Muscle layer of colon (tissue), 2 donors: ENCODE measurements around the gene FLNC.

Experiments
- H3K27ac ChIP-seq: one replicate; pipeline ENCODE4 v1.7.0; 2013; ENCODE audit warnings: low read depth, mild to moderate bottlenecking, low read length, moderate library complexity
- H3K27me3 ChIP-seq, 2 donors: one replicate each; pipeline ENCODE4 v1.7.0; 2013; ENCODE audit warnings: low read length in 2 of 2, mild to moderate bottlenecking in 2 of 2; ENCODE audit not compliant: insufficient read depth in 2 of 2, control insufficient read depth in 1 of 2
- H3K36me3 ChIP-seq: one replicate; pipeline ENCODE4 v1.7.0; 2013; ENCODE audit warnings: mild to moderate bottlenecking, low read length; ENCODE audit not compliant: insufficient read depth
- H3K4me1 ChIP-seq: one replicate; pipeline ENCODE4 v1.7.0; 2013; ENCODE audit warnings: mild to moderate bottlenecking, low read length; ENCODE audit not compliant: insufficient read depth
- H3K4me3 ChIP-seq, 2 donors: one replicate each; pipeline ENCODE4 v1.7.0; 2013; ENCODE audit warnings: low read length in 2 of 2, low read depth in 1 of 2, mild to moderate bottlenecking in 1 of 2, moderate library complexity in 1 of 2
- H3K9ac ChIP-seq: one replicate; pipeline ENCODE4 v1.7.0; 2013; ENCODE audit warnings: low read length
- H3K9me3 ChIP-seq: one replicate; pipeline ENCODE4 v1.7.0; 2013; ENCODE audit warnings: mild to moderate bottlenecking, low read length
- donor health status: abdominal sarcoma.
- donor health status: Adenocarcinoma of cecum.

FLNC gene

DNA sequence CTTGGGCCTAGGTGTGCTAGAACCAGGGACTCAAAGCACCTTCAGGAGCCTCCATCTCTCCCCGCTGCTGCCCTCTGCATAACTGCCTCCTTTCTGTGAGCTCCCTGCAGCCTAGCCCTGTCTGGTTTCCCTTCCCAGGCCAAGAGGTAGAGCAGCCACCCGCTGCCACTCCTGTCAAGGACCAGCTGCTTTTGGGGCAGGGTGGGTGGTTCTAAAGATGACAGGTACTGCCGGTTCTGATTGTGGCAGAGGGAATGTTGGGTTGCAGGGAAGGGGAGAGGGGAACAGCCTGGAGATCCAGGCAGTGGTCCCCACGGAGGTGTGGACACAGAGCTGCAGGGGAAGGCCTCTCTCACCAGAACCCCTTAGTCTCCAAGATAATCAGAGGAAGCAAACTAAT is 3.7 kb upstream of the FLNC start:
- Histone ChIP-seq H3K27me3 (no peaks in the 10 kb centered on the region), H3K27ac (no peak overlapping the region), H3K4me1 (peaks cover 21% of the 10 kb centered on the region), H3K36me3 (no peaks in the 10 kb centered on the region), H3K9me3 (no peaks in the 10 kb centered on the region), H3K4me3 (no peak overlapping the region), H3K9ac (no peak overlapping the region)

DNA sequence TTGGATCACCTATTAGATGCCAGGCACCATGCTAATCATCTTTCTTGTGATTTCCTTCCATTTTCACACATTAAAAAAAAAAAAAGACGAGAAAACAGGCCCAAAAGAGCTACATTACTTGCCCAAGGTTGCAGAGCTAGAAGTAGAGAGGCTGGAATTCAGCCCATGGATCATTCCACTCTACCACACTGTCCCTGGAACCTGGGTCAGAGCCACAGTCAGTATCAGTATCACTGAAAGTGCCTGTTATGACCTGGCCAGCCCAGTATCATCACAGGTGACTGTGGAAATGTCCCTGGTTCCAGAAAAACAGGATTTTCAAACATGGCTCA is 3.3 kb upstream of the FLNC start:
- no peak overlapping the region for H3K9ac ChIP-seq
- H3K4me1 ChIP-seq = peaks cover 21% of the 10 kb centered on the region
- H3K27me3 ChIP-seq = no peaks in the 10 kb centered on the region
- H3K4me3 ChIP-seq = no peak overlapping the region
- H3K27ac ChIP-seq = no peak overlapping the region
- no peaks in the 10 kb centered on the region for H3K9me3 ChIP-seq
- no peaks in the 10 kb centered on the region for H3K36me3 ChIP-seq

DNA sequence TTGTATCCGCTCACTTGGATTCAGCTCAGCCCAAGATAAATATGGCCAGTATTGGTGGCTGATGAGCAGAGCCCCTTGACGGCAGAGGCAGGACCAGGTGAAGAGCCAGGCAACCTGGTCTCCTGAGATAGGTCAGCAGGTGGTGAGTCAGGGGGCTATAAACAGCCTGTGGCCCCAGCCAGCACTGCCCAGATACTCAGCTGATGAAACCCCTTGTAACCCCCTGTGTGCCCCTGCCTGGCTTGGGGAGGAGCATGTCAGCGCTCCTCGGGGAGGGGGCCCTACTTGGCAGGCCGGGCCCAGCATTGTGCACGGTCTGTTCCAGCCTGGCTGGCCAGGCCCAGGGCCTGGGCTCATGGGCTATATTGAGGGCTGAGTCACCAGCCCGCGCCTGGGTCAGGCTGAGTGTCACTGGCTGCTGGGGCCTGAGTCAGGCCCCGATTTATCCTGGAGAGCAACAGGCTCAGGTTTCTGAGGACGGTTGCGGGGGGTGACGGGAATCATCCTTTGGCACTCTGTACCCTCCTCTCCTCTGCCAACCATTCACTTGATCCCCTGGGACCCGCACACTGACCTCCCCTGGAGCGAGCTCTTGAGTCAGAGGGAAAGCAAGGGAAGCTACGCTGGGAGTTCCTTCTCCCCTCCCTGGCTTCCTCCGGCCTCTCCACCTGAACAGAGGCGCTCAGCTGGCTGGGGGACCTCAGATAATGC is 2.8 kb upstream of the FLNC start:
- Histone ChIP-seq H3K36me3 (no peaks in the 10 kb centered on the region), H3K27ac (peak overlapping the region; percentile 79), H3K9ac (peak overlapping the region; percentile 8), H3K4me3 (no peak overlapping the region), H3K27me3 (no peaks in the 10 kb centered on the region), H3K9me3 (no peaks in the 10 kb centered on the region), H3K4me1 (peaks cover 22% of the 10 kb centered on the region)

DNA sequence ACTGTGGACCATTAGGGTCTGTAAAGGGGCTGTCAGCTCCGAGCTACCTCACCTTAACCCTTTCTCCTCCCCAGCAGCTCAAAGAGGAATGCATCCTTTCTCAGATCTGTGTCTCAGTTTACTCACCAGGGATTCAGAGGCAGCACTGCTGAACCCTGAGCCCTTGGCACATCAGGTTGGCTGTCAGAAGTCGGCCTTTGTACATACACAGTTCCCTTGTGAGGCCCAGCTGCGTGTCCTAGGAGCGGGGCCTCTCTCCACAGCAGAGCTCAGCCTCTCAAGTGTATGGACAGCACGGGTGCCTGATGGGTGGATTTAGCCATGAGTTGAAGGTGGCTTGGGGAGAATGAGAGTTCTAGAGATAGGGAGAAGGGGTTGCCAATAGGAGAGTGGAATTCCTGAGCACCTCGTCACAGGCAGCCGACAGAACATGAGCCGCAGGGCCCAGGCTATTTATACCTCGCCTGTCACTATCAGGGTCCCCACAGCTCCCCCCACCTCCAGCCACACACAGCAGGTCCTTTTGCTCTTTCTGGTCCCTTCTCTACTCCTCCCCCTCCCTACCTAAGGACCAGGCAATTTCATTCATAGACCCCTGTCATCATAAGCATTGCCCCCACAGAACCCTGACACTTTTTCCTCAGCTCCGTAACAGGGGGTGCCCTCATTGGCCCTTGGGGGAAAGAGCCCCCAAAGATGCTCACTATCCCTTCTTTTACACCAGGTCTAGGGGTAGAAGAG is 2.1 kb upstream of the FLNC start:
- H3K27ac ChIP-seq = peak overlapping the region; percentile 79
- H3K9ac ChIP-seq = peak overlapping the region; percentile 53
- no peaks in the 10 kb centered on the region for H3K36me3 ChIP-seq
- peaks cover 29% of the 10 kb centered on the region for H3K4me1 ChIP-seq
- H3K4me3 ChIP-seq = no peak overlapping the region
- H3K27me3 ChIP-seq = no peaks in the 10 kb centered on the region
- no peaks in the 10 kb centered on the region for H3K9me3 ChIP-seq

DNA sequence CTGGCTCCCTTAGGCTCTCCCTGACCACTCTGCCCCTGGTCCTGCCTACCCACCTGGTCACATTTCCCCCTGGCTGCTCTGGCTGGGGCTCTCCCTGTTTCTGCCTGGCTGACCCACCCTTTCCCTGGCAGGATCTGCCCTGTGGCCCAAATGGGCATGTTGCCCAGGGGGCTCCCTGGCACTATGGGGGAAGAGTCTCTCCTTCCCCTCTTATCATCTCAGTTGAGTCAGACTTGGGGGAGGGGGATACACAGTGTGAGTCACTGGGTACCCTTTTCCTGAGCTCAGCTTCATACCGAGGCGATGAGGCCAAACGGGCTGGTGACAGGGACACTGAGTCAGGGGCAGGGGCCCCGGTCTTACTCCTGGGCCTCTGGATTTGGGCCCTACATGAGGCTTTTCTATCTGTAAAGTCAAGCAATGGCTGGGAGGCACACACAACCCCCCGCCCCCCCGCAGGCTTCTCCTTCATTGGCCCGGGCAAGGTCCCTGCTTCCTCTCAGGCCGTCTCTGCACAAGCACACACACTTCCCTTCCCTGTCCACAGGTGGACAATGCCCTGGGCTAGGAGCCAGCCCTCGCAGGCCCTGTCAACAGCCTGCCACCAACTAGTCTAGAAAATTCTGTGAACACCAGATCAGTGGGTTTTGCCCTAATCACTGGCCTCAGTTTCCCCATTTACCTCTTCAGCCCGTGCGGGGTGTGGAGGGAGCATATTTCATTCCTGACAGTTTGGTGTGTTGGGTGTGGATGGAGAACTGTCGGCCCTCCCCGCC is 627 bp upstream of the FLNC start:
- Histone ChIP-seq H3K27me3 (no peaks in the 10 kb centered on the region), H3K9ac (no peak overlapping the region), H3K4me1 (peaks cover 41% of the 10 kb centered on the region), H3K27ac (peak overlapping the region; percentile 36), H3K4me3 (peak overlapping the region in 1 of 2 donors; percentile 7), H3K36me3 (no peaks in the 10 kb centered on the region), H3K9me3 (no peaks in the 10 kb centered on the region)

DNA sequence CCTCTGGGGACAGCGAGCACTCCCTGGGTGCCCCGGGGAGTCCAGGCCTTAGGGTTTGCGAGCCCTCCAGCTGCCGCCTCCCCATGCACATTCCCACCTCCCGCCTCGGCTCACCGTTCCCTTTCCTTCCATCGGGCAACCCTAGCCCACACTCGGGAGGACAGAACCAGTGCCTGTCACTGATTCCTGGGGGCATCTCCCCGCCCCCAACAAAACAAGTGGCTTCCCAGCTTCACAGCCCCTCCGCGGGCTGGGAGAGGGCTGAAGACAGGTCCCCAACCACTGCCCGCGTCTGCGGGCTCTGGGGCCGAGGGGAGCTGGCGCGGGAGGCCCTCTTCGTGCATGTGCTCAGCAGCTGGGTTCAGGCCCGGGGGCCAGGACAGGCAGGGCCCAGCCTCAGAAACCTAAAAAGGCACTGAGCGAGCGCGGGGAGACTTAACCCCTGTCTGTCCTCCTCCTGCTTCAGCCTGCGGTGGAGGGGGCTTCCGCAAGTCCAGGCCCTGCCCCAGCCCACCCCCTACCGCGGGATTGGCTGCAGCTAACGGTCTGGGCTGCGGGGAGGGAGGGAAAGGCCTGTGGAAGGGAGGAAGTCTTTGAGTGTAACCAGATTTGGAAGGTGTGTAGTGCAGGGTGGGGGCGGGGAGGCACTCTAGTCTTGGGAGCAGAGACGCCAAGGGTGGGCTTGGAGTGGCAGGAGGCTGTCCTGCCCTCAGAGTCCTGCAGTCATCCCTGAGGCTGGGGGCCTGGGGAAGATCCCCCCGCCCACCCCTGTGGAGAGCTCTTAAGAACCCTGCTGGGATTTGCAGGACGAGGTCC is 1.2 kb downstream of the FLNC start:
- H3K4me1 ChIP-seq = peaks cover 58% of the 10 kb centered on the region
- peak overlapping the region; percentile 96 for H3K27ac ChIP-seq
- peaks cover 15% of the 10 kb centered on the region for H3K36me3 ChIP-seq
- H3K4me3 ChIP-seq = peak overlapping the region; percentile 48 to 94
- H3K27me3 ChIP-seq = no peaks in the 10 kb centered on the region
- H3K9ac ChIP-seq = peak overlapping the region; percentile 97
- no peaks in the 10 kb centered on the region for H3K9me3 ChIP-seq

DNA sequence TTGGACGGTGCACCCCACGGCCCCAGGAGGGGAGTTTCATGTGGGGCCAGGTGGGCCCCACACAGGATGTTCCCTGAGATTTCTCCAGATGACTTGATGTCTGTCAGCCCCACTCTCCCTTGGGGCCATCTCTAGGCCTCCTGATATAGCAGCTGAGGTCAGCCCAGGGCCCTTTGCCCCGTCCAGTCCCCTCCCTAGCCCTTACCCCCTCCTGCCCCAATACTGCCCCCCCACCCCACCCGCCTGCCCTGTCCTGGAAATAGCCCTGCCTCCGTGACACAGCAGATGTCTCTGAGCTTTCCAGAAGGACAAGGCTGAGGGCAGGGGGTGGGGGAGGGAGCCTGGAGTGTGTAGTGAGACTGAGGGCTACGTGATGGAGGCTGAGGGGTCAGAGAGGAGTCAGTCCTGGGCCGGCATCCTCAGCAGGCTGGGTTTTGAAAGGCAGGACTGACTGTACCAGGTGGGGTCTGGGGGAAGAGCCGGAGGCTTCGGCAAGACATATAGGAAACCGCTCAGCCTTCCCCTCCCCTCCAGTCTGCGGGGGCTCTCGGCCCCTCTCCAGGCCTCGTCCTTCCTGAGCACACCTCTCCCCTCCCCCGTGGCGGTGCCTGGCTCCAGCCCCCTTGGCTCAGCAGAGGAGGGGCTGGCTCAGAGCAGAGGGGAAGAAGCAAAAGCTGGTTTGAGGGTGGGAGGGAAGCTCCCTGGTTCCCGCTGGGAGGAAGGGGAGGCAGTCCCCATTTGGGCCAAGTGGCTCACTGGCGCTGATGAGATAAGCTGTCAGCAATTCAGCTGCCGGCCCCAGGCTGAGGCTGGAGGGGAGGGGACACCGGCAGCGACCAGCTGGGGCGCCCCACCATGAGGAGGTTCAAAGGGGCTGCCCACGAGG is 2.0 kb downstream of the FLNC start:
- Histone ChIP-seq H3K4me3 (peak overlapping the region; percentile 48 to 94), H3K4me1 (peaks cover 63% of the 10 kb centered on the region), H3K27ac (peak overlapping the region; percentile 96), H3K36me3 (peaks cover 24% of the 10 kb centered on the region), H3K9me3 (no peaks in the 10 kb centered on the region), H3K27me3 (no peaks in the 10 kb centered on the region), H3K9ac (peak overlapping the region; percentile 46)

DNA sequence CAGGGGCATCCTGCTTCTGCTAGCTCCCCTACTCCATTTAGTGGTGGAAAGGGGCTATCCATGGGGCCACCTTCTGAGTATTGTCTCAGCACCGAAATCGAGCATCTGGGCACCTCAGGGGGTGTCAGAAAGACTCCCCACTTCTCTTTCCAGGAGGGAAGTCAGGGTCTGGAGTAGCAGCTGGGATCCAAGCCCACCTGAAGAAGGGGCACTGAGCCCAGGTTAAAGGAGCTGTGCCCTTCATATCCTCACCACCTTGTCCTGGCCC is 2.6 kb downstream of the FLNC start:
- peaks cover 29% of the 10 kb centered on the region for H3K36me3 ChIP-seq
- H3K27me3 ChIP-seq = no peaks in the 10 kb centered on the region
- no peaks in the 10 kb centered on the region for H3K9me3 ChIP-seq
- H3K4me1 ChIP-seq = peaks cover 61% of the 10 kb centered on the region
- H3K27ac ChIP-seq = peak overlapping the region; percentile 96
- peak overlapping the region; percentile 46 for H3K9ac ChIP-seq
- H3K4me3 ChIP-seq = peak overlapping the region; percentile 48 to 94

DNA sequence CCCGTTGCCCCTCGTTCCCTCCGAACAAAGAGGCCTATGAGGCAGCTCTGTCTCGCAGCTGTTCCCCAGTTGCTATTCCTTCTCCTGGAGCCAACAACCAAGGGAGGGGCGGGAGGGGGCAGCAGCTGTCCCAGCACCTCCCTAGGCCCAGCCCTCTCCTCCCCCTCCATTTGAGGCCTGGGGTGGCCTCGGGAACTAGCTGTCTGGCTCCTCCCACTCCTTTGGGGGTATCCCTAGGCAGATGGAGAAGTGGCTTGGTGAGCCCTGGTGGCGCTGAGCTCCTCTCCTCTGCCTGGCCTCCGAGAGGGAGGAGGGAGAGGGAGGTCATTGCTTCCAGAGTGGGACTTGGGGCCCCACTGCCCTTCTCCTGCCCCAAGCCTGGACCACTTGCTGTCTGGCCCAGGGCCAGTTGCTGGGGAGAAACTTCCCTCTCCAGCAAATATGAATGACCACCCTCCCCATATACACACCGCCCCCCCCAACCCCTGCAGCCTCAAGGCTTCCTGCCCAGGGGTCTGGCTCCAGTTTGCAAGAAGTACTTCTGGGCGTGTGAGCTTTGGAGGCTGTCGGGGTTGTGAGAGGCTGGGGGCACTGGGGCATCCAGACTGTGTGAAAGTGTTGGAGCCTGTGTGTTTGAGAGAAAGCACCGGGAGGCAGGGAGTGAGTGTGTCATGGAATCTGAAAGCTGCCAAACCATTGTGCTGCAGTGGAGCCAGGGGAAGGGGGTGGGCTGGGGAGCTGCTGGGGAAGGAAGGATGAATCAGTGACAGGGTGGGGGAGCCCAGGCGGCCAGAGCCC is 3.1 kb downstream of the FLNC start:
- Histone ChIP-seq H3K27ac (peak overlapping the region; percentile 96), H3K4me1 (peaks cover 55% of the 10 kb centered on the region), H3K4me3 (peak overlapping the region; percentile 17 to 94), H3K36me3 (peaks cover 35% of the 10 kb centered on the region), H3K27me3 (no peaks in the 10 kb centered on the region), H3K9me3 (no peaks in the 10 kb centered on the region), H3K9ac (peak overlapping the region; percentile 46)

DNA sequence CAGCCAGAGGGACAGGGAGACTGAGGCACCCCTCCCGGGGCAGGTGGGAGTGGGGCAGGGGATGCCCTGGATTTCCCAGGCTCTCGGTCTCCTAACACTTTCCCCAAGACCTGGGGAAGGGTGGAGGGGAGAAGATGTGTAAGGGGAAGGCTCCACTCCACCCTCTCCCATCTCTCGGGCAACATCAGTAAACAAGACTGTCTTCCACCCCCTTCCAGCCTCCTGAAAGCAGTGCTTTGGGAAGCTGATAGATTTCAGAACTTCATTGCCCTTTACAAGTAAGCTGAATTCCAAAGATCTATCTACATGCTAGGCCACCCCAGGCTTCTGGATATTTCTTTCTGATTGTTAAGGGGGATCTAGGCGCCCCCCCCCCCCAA is 3.7 kb downstream of the FLNC start:
- H3K36me3 ChIP-seq = peaks cover 41% of the 10 kb centered on the region
- no peak overlapping the region for H3K9ac ChIP-seq
- H3K27me3 ChIP-seq = no peaks in the 10 kb centered on the region
- H3K4me1 ChIP-seq = peaks cover 51% of the 10 kb centered on the region
- no peaks in the 10 kb centered on the region for H3K9me3 ChIP-seq
- H3K4me3 ChIP-seq = peak overlapping the region in 1 of 2 donors; percentile 94
- H3K27ac ChIP-seq = peak overlapping the region; percentile 96
